Stomach (tissue), 4 donors: Measurements from ENCODE around the gene CFAP92.

Source experiments
- CTCF ChIP-seq, 7 experiments: fragments of 450-650 bp in 4 of 7; fragments of 200-600 bp in 3 of 7; sonication (generic) in 3 of 7; IDR thresholded peaks; one replicate each; pipeline ENCODE4 v1.5.1; 2016 to 2019; ENCODE audit warnings: antibody characterized with exemption in 7 of 7, control low read depth in 2 of 7, mild to moderate bottlenecking in 1 of 7
- EP300 ChIP-seq: sonication (generic); formaldehyde crosslinking; IDR thresholded peaks from one replicate; pipeline ENCODE4 v1.6.1; 2017; ENCODE audit warnings: antibody characterized with exemption
- POLR2A ChIP-seq, 4 donors: fragments of 450-650 bp; IDR thresholded peaks; one replicate each; pipeline ENCODE4 v1.6.1; 2016; ENCODE audit warnings: antibody characterized with exemption in 4 of 4, control low read depth in 2 of 4, mild to moderate bottlenecking in 1 of 4, moderate library complexity in 1 of 4
- POLR2AphosphoS5 ChIP-seq, 3 donors: sonication (generic); formaldehyde crosslinking; IDR thresholded peaks; one replicate each; pipeline ENCODE4 v1.6.1; 2016; ENCODE audit warnings: antibody characterized with exemption in 3 of 3

GRCh38 chr3:128942161-128942952 lies 51.5 kb downstream of the CFAP92 start:
- no peak for TF ChIP-seq CTCF (IDR thresholded peaks at IDR 0.05)
- no peak for TF ChIP-seq POLR2AphosphoS5 (IDR thresholded peaks at IDR 0.05)
- no peak for TF ChIP-seq POLR2A (IDR thresholded peaks at IDR 0.05)
- TF ChIP-seq EP300, result no peak
